HG03439 (cell line): ENCODE results near the gene DIS3L2.
A peak's percentile ranks its signal among the peaks of the same experiment; 100 is the strongest.

Experiments used
- ATAC-seq: cut with Tn5 transposase; IDR thresholded peaks from one replicate; pipeline ENCODE4 v1.9.1; 2021; ENCODE audit warnings: mild to moderate bottlenecking, moderate library complexity; ENCODE audit not compliant: unreplicated experiment

Gene DIS3L2

GRCh38 chr2:231961349-231962166, at the start of gene DIS3L2:
Gene DIS3L2, plus strand, starts transcription at chr2:231961713. Its CDS starts 53,215 bp downstream, at chr2:232014928.
- peak; percentile 92 for ATAC-seq

GRCh38 chr2:231914077-231914690, 47.3 kb upstream of the DIS3L2 start:
- no peak for ATAC-seq

- ATAC-seq = no peak
Measured at GRCh38 chr2:231917280-231918066, 44.0 kb upstream of the DIS3L2 start.

- no peak for ATAC-seq
Measured at GRCh38 chr2:231918501-231919330, 42.8 kb upstream of the DIS3L2 start.

GRCh38 chr2:231919341-231920035, 42.0 kb upstream of the DIS3L2 start:
- ATAC-seq = no peak

- ATAC-seq = no peak
Measured at GRCh38 chr2:231920366-231920765, 41.1 kb upstream of the DIS3L2 start.

- no peak for ATAC-seq
Measured at GRCh38 chr2:231920795-231921194, 40.7 kb upstream of the DIS3L2 start.

GRCh38 chr2:231922311-231923009, 39.1 kb upstream of the DIS3L2 start:
- no peak for ATAC-seq

GRCh38 chr2:231923010-231923344, 38.5 kb upstream of the DIS3L2 start:
- no peak for ATAC-seq

- no peak for ATAC-seq
Measured at GRCh38 chr2:231923951-231924888, 37.3 kb upstream of the DIS3L2 start.

- no peak for ATAC-seq
Measured at GRCh38 chr2:231924889-231925275, 36.6 kb upstream of the DIS3L2 start.

- no peak for ATAC-seq
Measured at GRCh38 chr2:231925303-231926179, 36.0 kb upstream of the DIS3L2 start.

- ATAC-seq = no peak
Measured at GRCh38 chr2:231926180-231926741, 35.3 kb upstream of the DIS3L2 start, which contains the start of gene NPPC. Gene NPPC, minus strand, starts transcription at chr2:231926396. Its CDS starts 147 bp downstream, at chr2:231926249.

GRCh38 chr2:231926761-231927565, 34.5 kb upstream of the DIS3L2 start:
- ATAC-seq = no peak

- no peak for ATAC-seq
Measured at GRCh38 chr2:231927566-231927890, 34.0 kb upstream of the DIS3L2 start.

- ATAC-seq = no peak
Measured at GRCh38 chr2:231928481-231928880, 33.0 kb upstream of the DIS3L2 start.
